Measurements from ENCODE around the gene DHTKD1. TPM values are rescaled to one million over a fixed set of nuclear protein-coding genes. Genes with fewer than 3 reads are reported as not detected.

DHTKD1 gene
- total RNA-seq, 1 experiment from 2014 or later: 20.6 TPM

DNA sequence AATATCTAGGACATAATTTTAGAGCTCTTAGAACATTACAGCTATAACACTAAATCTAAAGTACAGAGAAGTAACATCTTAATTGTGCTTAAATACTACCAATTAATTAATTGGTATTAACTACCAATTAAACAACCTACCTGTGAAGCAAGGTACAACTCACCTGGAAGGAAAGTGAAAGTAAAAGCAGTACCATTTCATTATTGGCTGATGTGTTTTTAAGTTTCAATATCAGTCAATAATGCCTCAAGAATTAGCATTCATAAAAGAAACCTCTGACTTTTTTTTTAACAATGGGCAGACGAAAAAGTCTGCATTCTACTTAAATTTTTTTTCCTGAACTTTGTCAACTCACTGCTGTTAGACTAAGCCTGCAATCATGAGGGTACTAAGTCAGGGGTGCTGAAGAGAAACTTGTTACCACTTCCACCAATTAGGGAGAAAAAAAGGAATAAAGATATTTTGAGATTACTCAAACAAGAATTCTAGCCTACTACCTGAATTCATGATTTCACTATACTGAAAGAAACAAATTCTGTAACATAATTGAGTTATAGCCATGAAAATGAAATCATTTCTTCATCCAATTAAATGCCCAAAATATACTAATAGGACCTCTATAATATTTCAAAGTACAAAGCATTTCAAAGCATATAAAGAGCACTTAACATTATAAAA lies 46.0 kb upstream of the DHTKD1 start:
- Histone ChIP-seq H3K36me3 (ENCODE audit: control insufficient read depth in 1 of 2, insufficient read depth in 2 of 2, low read length in 2 of 2) (peaks cover 6 to 15% of the 10 kb centered on the region in 2 experiments; a peak in 2 of 4 replicates), H3K4me1 (ENCODE audit: control insufficient read depth in 1 of 2, insufficient read depth in 2 of 2, low read length in 2 of 2) (0 out of 4 replicates have a peak, but pooled peaks cover 0 to 4% of the 10 kb centered on the region in 2 experiments), H3K4me2 (ENCODE audit: low read length) (no peak overlapping the region), H4K20me1 (ENCODE audit: insufficient read depth) (peaks cover 4% of the 10 kb centered on the region; the same call in 1 of the 2 replicates), H3K9ac (ENCODE audit: low read length) (no peak overlapping the region), H3K9me3 (ENCODE audit: control insufficient read depth in 1 of 2, insufficient read depth in 1 of 2, low read depth in 1 of 2, low read length in 2 of 2) (no peaks in the 10 kb centered on the region), H3K79me2 (ENCODE audit: insufficient read depth, low read length) (peaks cover 99% of the 10 kb centered on the region), H3K27ac (ENCODE audit: low read depth, low read length) (no peak overlapping the region), H3K9me2 (ENCODE audit: insufficient read depth) (no peaks in the 10 kb centered on the region), H2AFZ (ENCODE audit: low read depth, low read length, poor library complexity, severe bottlenecking) (no peak overlapping the region), H3K27me3 (ENCODE audit: insufficient read depth, low read length) (no peaks in the 10 kb centered on the region), H3K4me3 (replicated peaks in 1 of 2; ENCODE audit: low read depth in 1 of 2, low read length in 2 of 2) (no peak overlapping the region)
- ChIA-PET CTCF (no interaction called here), RAD21 (ENCODE audit: low non-redundant PET in 1 of 2, low total read pairs in 2 of 2, uncharacterized antibody in 2 of 2, unreplicated experiment in 2 of 2) (no interaction called here), POLR2A (no interaction called here)
- ATAC-seq (no peak), DNase-seq (ENCODE audit: low read depth, low spot score) (no peak)
- intact Hi-C loops (cut with micrococcal nuclease): no loop called here
- TF ChIP-seq, protein P1, sequence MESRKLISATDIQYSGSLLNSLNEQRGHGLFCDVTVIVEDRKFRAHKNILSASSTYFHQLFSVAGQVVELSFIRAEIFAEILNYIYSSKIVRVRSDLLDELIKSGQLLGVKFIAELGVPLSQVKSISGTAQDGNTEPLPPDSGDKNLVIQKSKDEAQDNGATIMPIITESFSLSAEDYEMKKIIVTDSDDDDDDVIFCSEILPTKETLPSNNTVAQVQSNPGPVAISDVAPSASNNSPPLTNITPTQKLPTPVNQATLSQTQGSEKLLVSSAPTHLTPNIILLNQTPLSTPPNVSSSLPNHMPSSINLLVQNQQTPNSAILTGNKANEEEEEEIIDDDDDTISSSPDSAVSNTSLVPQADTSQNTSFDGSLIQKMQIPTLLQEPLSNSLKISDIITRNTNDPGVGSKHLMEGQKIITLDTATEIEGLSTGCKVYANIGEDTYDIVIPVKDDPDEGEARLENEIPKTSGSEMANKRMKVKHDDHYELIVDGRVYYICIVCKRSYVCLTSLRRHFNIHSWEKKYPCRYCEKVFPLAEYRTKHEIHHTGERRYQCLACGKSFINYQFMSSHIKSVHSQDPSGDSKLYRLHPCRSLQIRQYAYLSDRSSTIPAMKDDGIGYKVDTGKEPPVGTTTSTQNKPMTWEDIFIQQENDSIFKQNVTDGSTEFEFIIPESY (IDR thresholded peaks at IDR 0.05; ENCODE audit: extremely low read depth, insufficient replicate concordance, low read length): no peak
- no peak for TF ChIP-seq YY1 (IDR thresholded peaks at IDR 0.05; ENCODE audit: extremely low read depth, insufficient replicate concordance, low read depth, low read length)
- no peak for TF ChIP-seq EZH2 (IDR thresholded peaks at IDR 0.05)
- TF ChIP-seq CEBPB (IDR thresholded peaks at IDR 0.05; ENCODE audit: low read depth): no peak
- no peak for TF ChIP-seq TCF7L2 (IDR thresholded peaks at IDR 0.05; ENCODE audit: borderline replicate concordance, extremely low read depth, insufficient read depth, insufficient read length)
- TF ChIP-seq POLR2A (IDR thresholded peaks at IDR 0.05; ENCODE audit: borderline replicate concordance, extremely low read depth, insufficient read depth, insufficient read length): no peak
- BruUV-seq (replicated peaks): no TSS peak

Measured in HCT116 (cell line).